ENCODE measurements around the gene GREB1. TPM values are rescaled to one million over a fixed set of nuclear protein-coding genes. Genes with fewer than 3 reads are reported as not detected.

Gene GREB1
- total and polyA plus RNA-seq, 2 experiments from 2014 or later = 12.0 to 35.0 TPM

- Histone ChIP-seq H3K4me3 (no peak overlapping the region), H4K20me1 (replicated peaks; ENCODE audit: insufficient read depth) (peaks cover 7% of the 10 kb centered on the region; the same call in 1 of the 2 replicates), H2AFZ (no peak overlapping the region), H3K4me1 (ENCODE audit: insufficient read depth) (no peaks in the 10 kb centered on the region), H3K4me2 (no peak overlapping the region), H3K27ac (ENCODE audit: low read depth) (no peak overlapping the region), H3K27me3 (ENCODE audit: insufficient read depth) (no peaks in the 10 kb centered on the region), H3F3A (replicated peaks; ENCODE audit: low read depth) (no peaks in the 10 kb centered on the region), H3K36me3 (ENCODE audit: insufficient read depth) (no peaks in the 10 kb centered on the region), H3K9me2 (ENCODE audit: insufficient read depth) (no peaks in the 10 kb centered on the region), H3K79me2 (replicated peaks; ENCODE audit: insufficient read depth) (no peaks in the 10 kb centered on the region)
- Mint-ChIP-seq H3K36me3 (ENCODE audit: low read depth) (peaks cover 43% of the 10 kb centered on the region), H3K4me3 (no peak overlapping the region), H3K27me3 (ENCODE audit: insufficient read depth, low read depth, poor library complexity) (peaks cover 11% of the 10 kb centered on the region), H3K9me3 (no peaks in the 10 kb centered on the region; the same call in 2 of the 3 replicates), H3K4me1 (no peaks in the 10 kb centered on the region; the same call in 2 of the 3 replicates), H3K27ac (no peak overlapping the region)
- DNase-seq (ENCODE audit: low spot score) (no peak), ATAC-seq (no peak)
- TF ChIP-seq CREB1 (CRISPR knock-in tag; IDR thresholded peaks at IDR 0.05; ENCODE audit: low read depth) (no peak), NANOG (IDR thresholded peaks at IDR 0.05; ENCODE audit: borderline replicate concordance) (no peak)
- TF ChIP-seq, protein P1, sequence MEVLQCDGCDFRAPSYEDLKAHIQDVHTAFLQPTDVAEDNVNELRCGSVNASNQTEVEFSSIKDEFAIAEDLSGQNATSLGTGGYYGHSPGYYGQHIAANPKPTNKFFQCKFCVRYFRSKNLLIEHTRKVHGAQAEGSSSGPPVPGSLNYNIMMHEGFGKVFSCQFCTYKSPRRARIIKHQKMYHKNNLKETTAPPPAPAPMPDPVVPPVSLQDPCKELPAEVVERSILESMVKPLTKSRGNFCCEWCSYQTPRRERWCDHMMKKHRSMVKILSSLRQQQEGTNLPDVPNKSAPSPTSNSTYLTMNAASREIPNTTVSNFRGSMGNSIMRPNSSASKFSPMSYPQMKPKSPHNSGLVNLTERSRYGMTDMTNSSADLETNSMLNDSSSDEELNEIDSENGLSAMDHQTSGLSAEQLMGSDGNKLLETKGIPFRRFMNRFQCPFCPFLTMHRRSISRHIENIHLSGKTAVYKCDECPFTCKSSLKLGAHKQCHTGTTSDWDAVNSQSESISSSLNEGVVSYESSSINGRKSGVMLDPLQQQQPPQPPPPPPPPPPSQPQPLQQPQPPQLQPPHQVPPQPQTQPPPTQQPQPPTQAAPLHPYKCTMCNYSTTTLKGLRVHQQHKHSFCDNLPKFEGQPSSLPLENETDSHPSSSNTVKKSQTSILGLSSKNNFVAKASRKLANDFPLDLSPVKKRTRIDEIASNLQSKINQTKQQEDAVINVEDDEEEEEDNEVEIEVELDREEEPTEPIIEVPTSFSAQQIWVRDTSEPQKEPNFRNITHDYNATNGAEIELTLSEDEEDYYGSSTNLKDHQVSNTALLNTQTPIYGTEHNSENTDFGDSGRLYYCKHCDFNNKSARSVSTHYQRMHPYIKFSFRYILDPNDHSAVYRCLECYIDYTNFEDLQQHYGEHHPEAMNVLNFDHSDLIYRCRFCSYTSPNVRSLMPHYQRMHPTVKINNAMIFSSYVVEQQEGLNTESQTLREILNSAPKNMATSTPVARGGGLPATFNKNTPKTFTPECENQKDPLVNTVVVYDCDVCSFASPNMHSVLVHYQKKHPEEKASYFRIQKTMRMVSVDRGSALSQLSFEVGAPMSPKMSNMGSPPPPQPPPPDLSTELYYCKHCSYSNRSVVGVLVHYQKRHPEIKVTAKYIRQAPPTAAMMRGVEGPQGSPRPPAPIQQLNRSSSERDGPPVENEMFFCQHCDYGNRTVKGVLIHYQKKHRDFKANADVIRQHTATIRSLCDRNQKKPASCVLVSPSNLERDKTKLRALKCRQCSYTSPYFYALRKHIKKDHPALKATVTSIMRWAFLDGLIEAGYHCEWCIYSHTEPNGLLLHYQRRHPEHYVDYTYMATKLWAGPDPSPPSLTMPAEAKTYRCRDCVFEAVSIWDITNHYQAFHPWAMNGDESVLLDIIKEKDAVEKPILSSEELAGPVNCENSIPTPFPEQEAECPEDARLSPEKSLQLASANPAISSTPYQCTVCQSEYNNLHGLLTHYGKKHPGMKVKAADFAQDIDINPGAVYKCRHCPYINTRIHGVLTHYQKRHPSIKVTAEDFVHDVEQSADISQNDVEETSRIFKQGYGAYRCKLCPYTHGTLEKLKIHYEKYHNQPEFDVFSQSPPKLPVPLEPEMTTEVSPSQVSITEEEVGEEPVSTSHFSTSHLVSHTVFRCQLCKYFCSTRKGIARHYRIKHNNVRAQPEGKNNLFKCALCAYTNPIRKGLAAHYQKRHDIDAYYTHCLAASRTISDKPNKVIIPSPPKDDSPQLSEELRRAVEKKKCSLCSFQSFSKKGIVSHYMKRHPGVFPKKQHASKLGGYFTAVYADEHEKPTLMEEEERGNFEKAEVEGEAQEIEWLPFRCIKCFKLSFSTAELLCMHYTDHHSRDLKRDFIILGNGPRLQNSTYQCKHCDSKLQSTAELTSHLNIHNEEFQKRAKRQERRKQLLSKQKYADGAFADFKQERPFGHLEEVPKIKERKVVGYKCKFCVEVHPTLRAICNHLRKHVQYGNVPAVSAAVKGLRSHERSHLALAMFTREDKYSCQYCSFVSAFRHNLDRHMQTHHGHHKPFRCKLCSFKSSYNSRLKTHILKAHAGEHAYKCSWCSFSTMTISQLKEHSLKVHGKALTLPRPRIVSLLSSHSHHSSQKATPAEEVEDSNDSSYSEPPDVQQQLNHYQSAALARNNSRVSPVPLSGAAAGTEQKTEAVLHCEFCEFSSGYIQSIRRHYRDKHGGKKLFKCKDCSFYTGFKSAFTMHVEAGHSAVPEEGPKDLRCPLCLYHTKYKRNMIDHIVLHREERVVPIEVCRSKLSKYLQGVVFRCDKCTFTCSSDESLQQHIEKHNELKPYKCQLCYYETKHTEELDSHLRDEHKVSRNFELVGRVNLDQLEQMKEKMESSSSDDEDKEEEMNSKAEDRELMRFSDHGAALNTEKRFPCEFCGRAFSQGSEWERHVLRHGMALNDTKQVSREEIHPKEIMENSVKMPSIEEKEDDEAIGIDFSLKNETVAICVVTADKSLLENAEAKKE (CRISPR knock-in tag; IDR thresholded peaks at IDR 0.05) = no peak
These were observed 83.7 kb downstream of the GREB1 start for GRCh38 chr2:11617527-11617926.

- Histone ChIP-seq H3K4me3 (no peak overlapping the region), H3K27ac (ENCODE audit: low read depth) (no peak overlapping the region), H2AFZ (no peak overlapping the region), H3K79me2 (replicated peaks; ENCODE audit: insufficient read depth) (no peaks in the 10 kb centered on the region), H3K27me3 (ENCODE audit: insufficient read depth) (no peaks in the 10 kb centered on the region), H3K4me1 (ENCODE audit: insufficient read depth) (no peaks in the 10 kb centered on the region), H3K4me2 (no peak overlapping the region), H3K9me2 (ENCODE audit: insufficient read depth) (no peaks in the 10 kb centered on the region), H3F3A (replicated peaks; ENCODE audit: low read depth) (no peaks in the 10 kb centered on the region), H4K20me1 (replicated peaks; ENCODE audit: insufficient read depth) (peaks cover 7% of the 10 kb centered on the region; the same call in 1 of the 2 replicates), H3K36me3 (ENCODE audit: insufficient read depth) (no peaks in the 10 kb centered on the region)
- Mint-ChIP-seq H3K4me3 (no peak overlapping the region), H3K36me3 (ENCODE audit: low read depth) (peaks cover 37% of the 10 kb centered on the region), H3K27ac (no peak overlapping the region), H3K9me3 (no peaks in the 10 kb centered on the region; the same call in 2 of the 3 replicates), H3K4me1 (no peaks in the 10 kb centered on the region; the same call in 2 of the 3 replicates), H3K27me3 (ENCODE audit: insufficient read depth, low read depth, poor library complexity) (peaks cover 11% of the 10 kb centered on the region)
- ATAC-seq = no peak
- DNase-seq (ENCODE audit: low spot score) = no peak
- TF ChIP-seq, protein P1 (CRISPR knock-in tag; IDR thresholded peaks at IDR 0.05) = no peak
- TF ChIP-seq STAT1 (IDR thresholded peaks at IDR 0.05; ENCODE audit: unreplicated experiment) = no peak
These were observed 84.3 kb downstream of the GREB1 start for GRCh38 chr2:11617984-11618707.
